ENCODE results near the gene ABHD2. TPM values are rescaled to one million over a fixed set of nuclear protein-coding genes. Genes with fewer than 3 reads are reported as not detected.

ABHD2 gene
- total and polyA plus RNA-seq, 9 of the 15 experiments (the other 6 are each of a cell fraction or from before 2014, with no cell fraction given) = 16.9 to 99.8 (median 47.5) TPM

- ATAC-seq = no peak
- no peak for FAIRE-seq
- Histone ChIP-seq H3K27me3 (ENCODE audit: control insufficient read depth in 2 of 2, insufficient read depth in 2 of 2, low read length in 2 of 2) (peaks cover 6 to 15% of the 10 kb centered on the region in 2 experiments; a peak in 4 of 5 replicates), H3K27ac (ENCODE audit: extremely low read depth, low read depth, low read length) (no peak overlapping the region), H3K9me1 (ENCODE audit: control insufficient read depth, insufficient read depth, low read length) (no peaks in the 10 kb centered on the region), H4K20me1 (replicated peaks; ENCODE audit: control insufficient read depth, insufficient read depth, low read length) (no peaks in the 10 kb centered on the region), H3K4me1 (replicated peaks in 1 of 2; ENCODE audit: control insufficient read depth in 2 of 2, insufficient read depth in 2 of 2, low read length in 2 of 2) (peaks cover 0 to 10% of the 10 kb centered on the region in 2 experiments; a peak in 2 of 5 replicates), H3K4me2 (ENCODE audit: insufficient read depth, low read length) (no peak overlapping the region), H3K9me3 (replicated peaks; ENCODE audit: control insufficient read depth, insufficient read depth, low read depth, low read length) (no peaks in the 10 kb centered on the region), H3K9ac (ENCODE audit: insufficient read depth in 1 of 2, low read depth in 2 of 2, low read length in 2 of 2) (no peak overlapping the region), H3K36me3 (ENCODE audit: control insufficient read depth, insufficient read depth, low read length) (no peaks in the 10 kb centered on the region), H3K79me2 (ENCODE audit: control insufficient read depth, insufficient read depth, low read length) (no peaks in the 10 kb centered on the region), H2AFZ (ENCODE audit: low read depth, low read length) (no peak overlapping the region), H3K4me3 (no peak overlapping the region)
- no peak for DNase-seq (ENCODE audit: extremely low read depth in 1 of 4, low spot score in 3 of 4)
- TF ChIP-seq CSDE1 (IDR thresholded peaks at IDR 0.05) (no peak), RAD51 (IDR thresholded peaks at IDR 0.05; ENCODE audit: borderline replicate concordance, low read depth) (no peak), VEZF1 (CRISPR knock-in tag; IDR thresholded peaks at IDR 0.05) (no peak), BCL6 (CRISPR knock-in tag; IDR thresholded peaks at IDR 0.05) (no peak), RUNX1 (IDR thresholded peaks at IDR 0.05; ENCODE audit: low read depth) (no peak), NFE2L1 (tag; IDR thresholded peaks at IDR 0.05; ENCODE audit: borderline replicate concordance, low read depth) (no peak), DLX4 (CRISPR knock-in tag; IDR thresholded peaks at IDR 0.05) (no peak), HMGN3 (IDR thresholded peaks at IDR 0.05; ENCODE audit: borderline replicate concordance, extremely low read depth, insufficient read length, low read depth, low read length) (no peak), RAD21 (CRISPR knock-in tag; conservative IDR thresholded peaks at IDR 0.05 in 1 of 2, IDR thresholded peaks at IDR 0.05 in 1 of 2) (no peak), IRF1 (CRISPR knock-in tag; IDR thresholded peaks at IDR 0.05; ENCODE audit: borderline replicate concordance) (no peak), SRSF1 (IDR thresholded peaks at IDR 0.05; ENCODE audit: low read depth, low read length) (no peak), GTF3C2 (IDR thresholded peaks at IDR 0.05; ENCODE audit: borderline replicate concordance, extremely low read depth, insufficient read length) (no peak), ETS1 (conservative IDR thresholded peaks at IDR 0.05; ENCODE audit: control insufficient read depth, low read depth, low read length) (no peak), ZNF316 (IDR thresholded peaks at IDR 0.05) (no peak), ZNF436 (CRISPR knock-in tag; IDR thresholded peaks at IDR 0.05) (no peak)
- BruUV-seq (replicated peaks) = no TSS peak
- CTCF ChIA-PET (ENCODE audit: low intra/inter-chr PET ratio) = interaction anchor here (3.2 kb wide), 1 partner anchor 92 kb away, joined by 17 read pairs; no protein-coding TSS in a partner anchor
- POLR2A ChIA-PET = no interaction called here
- in situ Hi-C loops (cut with MboI) (no loop called here), intact Hi-C loops (cut with micrococcal nuclease) (loop anchor here (5.0 kb wide), 1 partner anchor 99 kb away; no protein-coding TSS in a partner anchor)
Measured at GRCh38 chr15:89208256-89208655, 120.0 kb downstream of the ABHD2 start.
